GM18951 (cell line): ENCODE results near the gene C16orf74.

Source experiments
- POLR2A ChIP-seq: IDR thresholded peaks from 4 replicates; pipeline ENCODE4 v1.6.1; 2011; ENCODE audit warnings: mild to moderate bottlenecking; ENCODE audit not compliant: insufficient read length, insufficient read depth; ENCODE audit errors: extremely low read depth
- in situ Hi-C: fragments of 300-500 bp; cut with MboI; formaldehyde crosslinking; loops from one replicate; pipeline ENCODE4 v1.12.0; 2022; ENCODE audit warnings: low sequenced_read_pairs, mixed read lengths, inconsistent platforms; ENCODE audit not compliant: unreplicated experiment

C16orf74 gene

DNA sequence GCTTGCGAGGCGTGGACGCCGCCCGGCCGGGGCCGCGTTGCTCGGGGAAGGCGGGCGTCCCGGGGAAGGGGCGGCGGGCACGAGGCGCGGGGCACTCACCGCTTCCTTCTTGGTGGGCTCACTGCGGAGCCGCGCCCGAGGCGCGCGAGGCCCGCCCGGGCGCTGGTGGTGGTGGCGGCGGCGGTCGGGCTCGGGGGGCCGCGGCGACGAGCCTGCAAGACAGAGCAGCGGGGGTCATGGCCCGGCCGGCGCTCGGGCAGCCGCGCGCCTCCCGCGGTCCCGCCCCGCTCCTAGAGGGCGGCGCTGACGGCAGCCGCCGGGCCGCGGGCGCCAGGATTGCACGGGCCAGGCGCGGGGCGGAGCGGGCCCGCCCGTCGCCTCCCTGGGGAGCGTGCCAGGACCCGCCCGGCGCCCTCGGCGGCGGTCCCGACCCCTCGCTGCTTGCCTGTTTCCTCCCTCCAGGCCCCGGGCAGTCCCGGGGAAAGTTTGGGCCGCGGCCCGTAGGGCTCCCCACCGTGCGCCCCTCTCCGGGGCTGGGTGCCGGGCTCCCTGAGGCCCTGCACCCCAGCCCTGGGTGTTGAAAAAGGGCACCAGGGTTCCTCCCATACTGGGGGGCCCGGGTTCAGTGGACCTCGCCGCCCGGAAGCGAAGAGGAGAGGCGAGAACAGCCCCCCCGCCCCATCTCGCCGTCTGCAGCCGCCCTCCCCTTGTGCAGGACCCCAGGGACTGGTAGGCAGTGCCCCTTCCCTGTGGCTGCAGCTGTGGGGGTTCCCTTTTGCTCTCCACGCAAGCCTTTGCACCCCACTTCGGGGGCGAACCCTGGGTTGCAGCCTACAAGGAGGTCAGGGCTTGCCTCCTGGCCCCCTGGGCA lies at the start of gene C16orf74:
Gene C16orf74, minus strand, starts transcription at position 270 of the 871 bp plus-strand sequence. CDS start 15,879 bp downstream, outside the sequence.
- in situ Hi-C loops: no loop called here

GRCh38 chr16:85800321-85800669 lies 49.4 kb upstream of the C16orf74 start:
- no peak for TF ChIP-seq POLR2A
- in situ Hi-C loops: loop anchor here (25.0 kb wide), 1 partner anchor 712 kb away; the partner anchor contains the start of gene FOXF1

More for the DNA sequence above, at the start of gene C16orf74:
- TF ChIP-seq POLR2A: peak; percentile 43

GRCh38 chr16:85799497-85800320 lies 48.8 kb upstream of the C16orf74 start, which contains the start of the genes COX4I1 and EMC8:
TSS of gene COX4I1 (plus strand) at chr16:85799695. CDS start at chr16:85801206, 1,511 bp downstream.
TSS of gene EMC8 (minus strand) at chr16:85799544. CDS start at chr16:85799295, 249 bp downstream.
- in situ Hi-C loops: loop anchor here (25.0 kb wide), 1 partner anchor 713 kb away; the partner anchor contains the start of gene FOXF1
- peak; percentile 92 for TF ChIP-seq POLR2A

GRCh38 chr16:85798901-85799496 lies 48.1 kb upstream of the C16orf74 start:
- in situ Hi-C loops: no loop called here
- no peak for TF ChIP-seq POLR2A

- in situ Hi-C loops: no loop called here
- TF ChIP-seq POLR2A: no peak
Measured at GRCh38 chr16:85798283-85798776, 47.4 kb upstream of the C16orf74 start.

DNA sequence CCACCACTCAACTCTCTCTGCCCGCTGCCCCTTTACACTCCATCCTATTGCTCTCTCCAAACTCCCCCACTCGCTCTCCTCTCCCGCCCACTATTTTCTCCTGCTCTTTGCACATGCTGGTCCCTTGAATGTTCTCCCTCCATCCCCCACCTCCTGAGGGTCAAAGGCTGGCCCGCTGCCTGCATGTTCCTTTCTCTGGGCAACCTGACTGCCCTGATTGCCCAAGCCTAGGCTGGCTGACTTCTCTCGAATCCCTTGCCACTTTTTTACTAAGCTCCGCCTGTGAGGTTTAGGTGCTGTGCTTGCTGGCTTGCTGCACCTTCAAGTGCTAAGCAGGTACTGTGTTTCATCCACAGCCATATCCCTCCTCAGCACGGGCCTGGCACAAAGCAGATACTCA lies 45.7 kb upstream of the C16orf74 start:
- TF ChIP-seq POLR2A: no peak
- in situ Hi-C loops: no loop called here

DNA sequence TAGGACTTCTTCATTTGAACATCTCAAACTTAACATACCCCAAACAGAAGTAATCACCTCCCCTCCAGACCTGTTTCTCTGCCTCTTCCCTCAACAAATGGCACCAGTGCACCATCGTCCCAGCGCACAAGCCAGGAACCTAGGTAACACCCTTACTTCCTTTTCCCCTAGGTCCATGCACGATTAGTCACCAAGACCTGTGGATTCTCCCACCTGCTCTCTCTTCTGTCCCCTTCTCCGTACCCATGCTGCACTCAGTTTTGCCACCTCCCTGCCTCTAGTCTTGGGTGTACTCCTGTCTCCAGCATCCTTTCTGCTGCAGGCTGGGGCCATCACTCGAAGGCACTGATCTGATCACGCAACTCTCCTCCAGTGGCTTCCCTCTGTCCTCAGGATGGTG lies 45.3 kb upstream of the C16orf74 start:
- TF ChIP-seq POLR2A: no peak
- in situ Hi-C loops: no loop called here

DNA sequence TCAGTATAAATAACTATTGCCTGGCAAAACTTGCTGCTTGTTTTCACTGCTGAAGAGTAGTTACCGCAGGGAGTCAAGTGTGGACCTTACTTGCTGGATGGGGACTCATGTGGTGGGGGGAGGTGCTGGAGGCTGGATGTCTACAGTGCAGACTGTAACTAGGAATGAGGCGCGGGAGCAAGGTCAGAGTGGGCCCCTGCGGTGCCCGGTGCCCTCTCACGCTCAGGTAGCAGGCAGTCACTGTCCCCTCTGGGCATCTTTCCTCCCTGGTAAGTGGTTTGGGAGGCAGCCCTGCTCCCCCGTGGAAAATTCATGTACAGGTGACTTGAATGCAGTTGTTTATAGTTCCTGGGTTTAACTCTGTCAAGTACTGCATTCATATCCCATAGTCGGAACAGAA lies 43.8 kb upstream of the C16orf74 start:
- TF ChIP-seq POLR2A: no peak
- in situ Hi-C loops: no loop called here

DNA sequence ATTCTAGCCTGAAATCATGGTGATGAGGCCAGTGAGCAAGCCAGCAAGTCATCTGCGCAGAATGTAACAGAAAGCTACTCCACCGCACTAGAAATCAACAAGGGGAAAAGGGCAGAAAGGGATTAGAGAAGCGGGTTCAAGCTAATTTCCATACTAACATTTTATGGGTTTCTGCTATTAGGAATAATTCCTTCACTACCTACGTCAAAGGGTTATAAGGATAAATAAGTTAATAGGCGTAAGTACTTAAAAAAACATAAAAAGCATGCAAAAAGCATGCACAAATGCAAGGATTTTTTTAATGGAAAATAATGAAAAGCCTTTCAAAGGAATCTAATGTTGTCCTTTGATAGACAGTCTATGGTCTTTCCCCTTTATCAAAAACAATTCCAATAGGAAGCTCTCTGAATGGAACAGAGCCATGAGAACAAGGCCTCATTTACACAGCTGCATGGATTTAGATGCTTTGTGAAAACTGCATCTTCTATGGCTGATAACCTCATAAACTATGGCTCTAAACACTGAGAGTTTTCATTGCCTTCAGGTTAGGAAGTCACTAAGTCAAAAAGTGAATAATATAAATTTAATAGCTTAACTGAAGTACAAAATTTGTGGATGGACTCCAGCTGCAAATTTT lies 42.9 kb upstream of the C16orf74 start:
- in situ Hi-C loops: no loop called here

GRCh38 chr16:85789773-85790172 lies 38.9 kb upstream of the C16orf74 start:
- in situ Hi-C loops: no loop called here
- no peak for TF ChIP-seq POLR2A

More for the DNA sequence above, 42.9 kb upstream of the C16orf74 start:
- TF ChIP-seq POLR2A: no peak

GRCh38 chr16:85788819-85789218 lies 37.9 kb upstream of the C16orf74 start:
- in situ Hi-C loops: no loop called here
- no peak for TF ChIP-seq POLR2A

DNA sequence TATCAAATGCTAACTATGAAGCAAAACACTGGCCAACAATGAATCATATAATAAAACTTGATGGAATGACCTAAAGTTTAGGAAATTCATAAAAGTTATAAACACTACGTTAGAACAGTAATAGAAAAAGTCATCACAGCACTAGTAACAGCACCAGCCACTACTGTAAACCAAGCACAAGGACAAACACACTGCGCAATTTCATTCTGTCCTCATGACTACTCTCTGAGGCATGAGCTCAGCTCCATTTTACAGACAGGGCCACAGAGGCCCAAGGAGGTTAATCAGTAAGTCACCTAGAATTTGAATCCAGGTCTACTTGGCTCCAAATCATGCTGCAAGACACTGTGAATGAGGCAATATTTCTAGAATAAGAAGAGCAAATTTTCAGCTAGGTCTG lies 35.0 kb upstream of the C16orf74 start:
- no peak for TF ChIP-seq POLR2A
- in situ Hi-C loops: no loop called here
